OCI-LY3 (cell line): ENCODE measurements around the gene MRPL38.

Experiments
- CTCF ChIP-seq: fragments of 200-600, 300-600 bp; sonication (generic); IDR thresholded peaks from 2 replicates; pipeline ENCODE4 v1.5.1; 2014; ENCODE audit warnings: antibody characterized with exemption, low read length, low read depth
- EZH2phosphoT487 ChIP-seq: fragments of 200-600 bp; shearing (Covaris generic); IDR thresholded peaks from 2 replicates; pipeline ENCODE4 v1.6.1; 2018; ENCODE audit warnings: antibody characterized with exemption, mixed run types, low read depth

GRCh38 chr17:75889454-75889853 lies 15.2 kb downstream of the MRPL38 start:
- no peak for TF ChIP-seq CTCF
- no peak for TF ChIP-seq EZH2phosphoT487
